ENCODE measurements around the gene LRPPRC. TPM values are rescaled to one million over a fixed set of nuclear protein-coding genes. Genes with fewer than 3 reads are reported as not detected.
"Not testable (repeated sequence)": the region's sequence is repeated elsewhere in the genome, so short reads cannot be mapped to it uniquely, and the experiment has no call there.

LRPPRC gene
- total and polyA plus RNA-seq, 8 donors, result 9.4 to 52.1 (median 37.3) TPM

DNA sequence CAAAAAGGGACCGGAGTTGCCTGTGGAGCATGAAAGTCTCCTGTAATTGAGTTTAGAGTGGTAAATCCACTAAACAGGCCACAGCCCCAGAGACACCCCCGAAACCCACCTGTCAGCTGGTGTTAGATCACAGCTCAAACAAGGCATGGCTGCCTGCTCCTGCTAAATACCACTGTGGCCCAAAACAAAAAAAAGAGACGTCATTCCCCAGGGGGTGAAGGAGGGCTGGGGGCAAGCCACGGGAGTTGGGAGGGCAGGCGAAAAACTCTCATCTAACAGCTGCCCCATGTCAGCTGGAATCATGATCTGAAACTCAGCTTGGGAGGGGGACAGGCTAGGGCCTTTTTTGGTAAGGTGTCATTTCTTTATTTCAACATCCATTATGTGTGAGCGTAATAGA lies 42.5 kb upstream of the LRPPRC start:
- H3K4me1 ChIP-seq, result peaks cover 0 to 4% (median 0%) of the 10 kb centered on the region in 3 donors
- DNase-seq (no peak), ATAC-seq (no peak), FAIRE-seq (no peak)
- intact Hi-C loops (cut with DNase I), result no loop called here
- no peaks in the 10 kb centered on the region for H3K9me3 ChIP-seq
- no peak overlapping the region for H3K27ac ChIP-seq
- H3K27me3 ChIP-seq, result no peaks in the 10 kb centered on the region
- 74 to 77% methylated on average over 6 of the region's 6 CpGs for WGBS, 2 donors
- H3K4me3 ChIP-seq, result no peak overlapping the region
- TF ChIP-seq CTCF (IDR thresholded peaks at IDR 0.05), result no peak
- H3K36me3 ChIP-seq, result no peaks in the 10 kb centered on the region

GRCh38 chr2:44037221-44037620 lies 41.4 kb upstream of the LRPPRC start:
- no peak for FAIRE-seq
- no peak for ATAC-seq
- no peak overlapping the region for H3K4me3 ChIP-seq
- no peak for TF ChIP-seq CTCF (IDR thresholded peaks at IDR 0.05)
- no peak overlapping the region for H3K27ac ChIP-seq
- no peaks in the 10 kb centered on the region for H3K9me3 ChIP-seq
- no peaks in the 10 kb centered on the region for H3K27me3 ChIP-seq
- intact Hi-C loops (cut with DNase I), result no loop called here
- DNase-seq, result no peak
- H3K36me3 ChIP-seq, result no peaks in the 10 kb centered on the region
- WGBS, 2 donors, result 82 to 84% methylated on average over 2 of the region's 2 CpGs
- H3K4me1 ChIP-seq, result no peaks in the 10 kb centered on the region

DNA sequence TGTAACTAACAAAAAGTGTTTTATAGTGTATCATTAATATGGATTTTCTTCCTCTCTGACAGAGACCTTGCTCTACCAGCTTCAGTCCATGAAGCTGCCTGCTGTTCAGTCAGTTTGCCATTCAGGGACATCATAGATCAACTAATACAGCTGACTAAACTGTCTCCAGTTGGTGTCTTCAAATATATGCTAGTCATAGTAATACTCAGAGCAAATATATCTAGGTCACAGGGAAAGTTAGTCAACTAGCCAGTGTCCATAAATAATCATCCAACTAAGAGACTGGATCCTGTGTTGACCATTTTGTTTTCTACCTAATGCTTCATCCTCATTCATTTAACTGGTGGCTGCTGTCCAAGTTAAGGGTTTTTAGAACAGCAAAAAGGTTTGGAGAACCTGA lies 38.2 kb upstream of the LRPPRC start:
- FAIRE-seq, result no peak
- intact Hi-C loops (cut with DNase I), result no loop called here
- no peak for DNase-seq

GRCh38 chr2:44027076-44027475 lies 31.3 kb upstream of the LRPPRC start:
- intact Hi-C loops (cut with DNase I); H3K9me3 ChIP-seq; H3K27ac ChIP-seq; FAIRE-seq; H3K36me3 ChIP-seq; H3K4me1 ChIP-seq; H3K27me3 ChIP-seq; ATAC-seq; H3K4me3 ChIP-seq; DNase-seq: not testable (repeated sequence)
- 82% methylated on average over 4 of the region's 4 CpGs for WGBS, 2 donors

More for the DNA sequence above, 38.2 kb upstream of the LRPPRC start:
- no peak for ATAC-seq
- H3K4me3 ChIP-seq, result no peak overlapping the region
- H3K4me1 ChIP-seq, result no peaks in the 10 kb centered on the region
- H3K9me3 ChIP-seq, result no peaks in the 10 kb centered on the region
- no peak overlapping the region for H3K27ac ChIP-seq
- no peak for TF ChIP-seq CTCF (IDR thresholded peaks at IDR 0.05)
- no peaks in the 10 kb centered on the region for H3K27me3 ChIP-seq
- H3K36me3 ChIP-seq, result no peaks in the 10 kb centered on the region

GRCh38 chr2:44016282-44016681 lies 20.5 kb upstream of the LRPPRC start:
- Histone ChIP-seq H3K4me3 (no peak overlapping the region), H3K4me1 (no peaks in the 10 kb centered on the region), H3K9me3 (no peaks in the 10 kb centered on the region), H3K36me3 (no peaks in the 10 kb centered on the region), H3K27me3 (no peaks in the 10 kb centered on the region), H3K27ac (no peak overlapping the region)
- intact Hi-C loops (cut with DNase I), result no loop called here
- FAIRE-seq (no peak), ATAC-seq (peak in 2 of 4 donors; percentile 53 to 83), DNase-seq (peak in 4 of 6 donors; percentile 28 to 70 (median 36))
- no peak for TF ChIP-seq CTCF (IDR thresholded peaks at IDR 0.05)
- 23 to 27% methylated on average over 6 of the region's 6 CpGs for WGBS, 2 donors

- H3K4me3 ChIP-seq, result no peak overlapping the region
- DNase-seq, result no peak
- intact Hi-C loops (cut with DNase I), result no loop called here
- H3K27ac ChIP-seq, result no peak overlapping the region
- no peak for ATAC-seq
- TF ChIP-seq CTCF (IDR thresholded peaks at IDR 0.05), result no peak
- no peaks in the 10 kb centered on the region for H3K9me3 ChIP-seq
- no peaks in the 10 kb centered on the region for H3K36me3 ChIP-seq
- H3K27me3 ChIP-seq, result no peaks in the 10 kb centered on the region
- H3K4me1 ChIP-seq, result no peaks in the 10 kb centered on the region
- WGBS, 2 donors, result 69 to 71% methylated on average over 4 of the region's 4 CpGs
- FAIRE-seq, result no peak
Measured at GRCh38 chr2:44015239-44015638, 19.4 kb upstream of the LRPPRC start.

- H3K27ac ChIP-seq; DNase-seq; FAIRE-seq; H3K9me3 ChIP-seq; H3K36me3 ChIP-seq; H3K4me1 ChIP-seq; ATAC-seq; intact Hi-C loops (cut with DNase I); H3K27me3 ChIP-seq; H3K4me3 ChIP-seq: not testable (repeated sequence)
- WGBS, 2 donors, result 88 to 93% methylated on average over 3 of the region's 3 CpGs
Measured at GRCh38 chr2:44013205-44013604, 17.4 kb upstream of the LRPPRC start.

Measured in pancreas (tissue), 10 donors.